ENCODE data around the gene MGLL.
A peak's percentile ranks its signal among the peaks of the same experiment; 100 is the strongest.

MGLL gene

GRCh38 chr3:127747751-127748521 is 74.4 kb downstream of the MGLL start:
- DNase-seq, result no peak
- H3K36me3 Mint-ChIP-seq (ENCODE audit: low read depth), result no peaks in the 10 kb centered on the region

GRCh38 chr3:127747066-127747465 is 75.2 kb downstream of the MGLL start:
- no peaks in the 10 kb centered on the region for H3K36me3 Mint-ChIP-seq (ENCODE audit: low read depth)
- DNase-seq (no peak), ATAC-seq (no peak)
- no peak overlapping the region for H3K4me3 Mint-ChIP-seq
- H3K9me3 Mint-ChIP-seq, result no peaks in the 10 kb centered on the region
- peaks cover 2% of the 10 kb centered on the region for H3K27me3 Mint-ChIP-seq
- H3K4me1 Mint-ChIP-seq, result peaks cover 24% of the 10 kb centered on the region
- H3K27ac Mint-ChIP-seq, result peak overlapping the region; percentile 20

More at GRCh38 chr3:127747751-127748521, 74.4 kb downstream of the MGLL start:
- H3K27ac Mint-ChIP-seq, result no peak overlapping the region
- peaks cover 4% of the 10 kb centered on the region for H3K27me3 Mint-ChIP-seq
- H3K4me1 Mint-ChIP-seq, result peaks cover 24% of the 10 kb centered on the region
- no peaks in the 10 kb centered on the region for H3K9me3 Mint-ChIP-seq
- ATAC-seq, result no peak
- H3K4me3 Mint-ChIP-seq, result no peak overlapping the region

DNA sequence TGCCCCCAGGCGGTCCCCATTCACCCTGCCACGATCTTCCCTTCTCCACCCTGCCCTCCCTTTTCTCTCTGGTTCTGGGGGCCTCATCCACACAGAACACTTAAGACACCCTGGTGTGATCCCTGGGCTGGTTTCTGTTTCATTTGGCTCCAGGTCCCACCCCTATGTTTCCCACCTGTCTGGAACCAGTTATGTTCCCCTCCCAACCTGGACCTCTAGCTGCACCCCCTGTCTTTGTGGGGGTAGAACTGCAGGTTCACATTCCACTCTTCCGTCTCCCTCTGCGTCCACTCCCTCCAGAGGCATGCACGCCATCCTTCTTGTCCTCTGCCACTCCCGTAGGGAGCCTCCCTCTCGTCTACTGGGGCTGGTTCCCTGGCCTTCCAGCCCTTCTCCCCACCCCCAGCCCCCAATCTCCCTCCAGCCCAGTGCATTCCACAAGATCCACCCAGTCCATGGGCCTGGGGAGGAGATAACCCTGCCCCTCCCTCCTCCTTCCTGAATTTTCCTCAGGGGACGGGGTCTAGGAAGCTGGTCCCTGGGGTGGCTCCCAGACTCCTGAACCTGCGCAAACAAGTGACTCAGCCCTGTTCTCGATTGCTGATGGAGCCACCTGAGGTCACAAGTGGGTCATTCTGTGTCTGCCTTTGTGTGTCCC is 75.8 kb downstream of the MGLL start:
- Mint-ChIP-seq H3K27ac (no peak overlapping the region), H3K4me3 (no peak overlapping the region), H3K36me3 (ENCODE audit: low read depth) (no peaks in the 10 kb centered on the region), H3K9me3 (no peaks in the 10 kb centered on the region), H3K27me3 (peaks cover 2% of the 10 kb centered on the region), H3K4me1 (peaks cover 20% of the 10 kb centered on the region)
- DNase-seq, result no peak
- no peak for ATAC-seq

DNA sequence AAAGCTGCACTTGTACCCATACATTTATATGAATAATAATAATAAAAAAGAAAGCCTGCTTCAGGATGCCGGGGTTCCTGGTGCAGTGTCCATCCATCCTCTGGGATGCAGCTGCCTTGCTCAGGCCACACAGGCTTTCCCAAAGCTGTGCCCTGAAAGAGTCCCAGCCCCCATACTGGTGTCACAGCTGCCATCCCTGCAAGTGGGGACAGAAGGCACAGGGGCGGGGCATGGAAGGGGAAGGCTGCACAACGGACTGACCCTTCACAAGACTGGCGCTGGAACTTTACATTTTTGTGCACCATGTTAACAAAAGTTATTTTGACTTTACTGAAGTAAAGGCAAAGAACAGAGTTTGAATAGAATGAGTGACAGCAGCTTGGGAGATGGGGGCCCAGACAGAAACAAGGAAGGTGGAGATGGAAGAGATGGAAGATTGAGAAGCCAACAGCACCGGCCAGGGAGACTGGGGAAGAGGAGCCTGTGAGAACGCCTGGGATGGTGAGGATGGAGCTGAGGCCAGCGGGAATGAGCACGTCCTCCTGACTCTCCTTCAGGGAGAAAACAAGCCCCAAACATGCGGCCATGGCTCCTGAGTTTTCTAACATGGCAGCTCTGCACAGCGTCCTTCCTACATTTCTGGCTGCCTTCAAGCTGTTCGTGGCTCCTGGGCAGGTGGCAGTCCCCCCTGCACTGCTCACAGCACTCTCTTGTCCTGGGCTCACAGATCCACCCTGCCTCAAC is 76.5 kb downstream of the MGLL start:
- no peak for DNase-seq

DNA sequence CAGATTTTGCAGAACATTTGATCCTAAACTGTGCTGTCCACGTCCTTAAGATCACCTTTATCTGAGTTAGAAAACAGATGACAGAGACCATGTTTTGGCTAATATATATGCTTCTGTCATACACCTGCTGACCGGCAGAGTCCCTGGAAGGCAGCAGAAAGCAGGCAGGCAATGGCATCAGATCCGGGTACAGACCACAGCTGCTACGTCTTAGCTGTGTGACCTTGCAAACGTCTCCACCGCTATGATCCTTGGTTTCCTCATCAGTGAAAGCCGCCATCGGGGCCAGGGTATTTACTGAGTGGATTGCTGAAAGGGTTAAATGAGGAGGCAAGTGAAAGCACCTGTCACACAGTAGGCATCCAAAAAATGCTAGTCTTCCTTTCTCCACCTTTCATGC is 77.4 kb downstream of the MGLL start:
- Mint-ChIP-seq H3K27ac (no peak overlapping the region), H3K9me3 (no peaks in the 10 kb centered on the region), H3K27me3 (no peaks in the 10 kb centered on the region), H3K36me3 (ENCODE audit: low read depth) (no peaks in the 10 kb centered on the region), H3K4me3 (no peak overlapping the region), H3K4me1 (peaks cover 5% of the 10 kb centered on the region)
- no peak for DNase-seq
- no peak for ATAC-seq

More for the DNA sequence above, 76.5 kb downstream of the MGLL start:
- Mint-ChIP-seq H3K4me3 (no peak overlapping the region), H3K9me3 (no peaks in the 10 kb centered on the region), H3K36me3 (ENCODE audit: low read depth) (no peaks in the 10 kb centered on the region), H3K4me1 (peaks cover 14% of the 10 kb centered on the region), H3K27ac (no peak overlapping the region), H3K27me3 (peaks cover under 1% of the 10 kb centered on the region)
- no peak for ATAC-seq

- DNase-seq (no peak), ATAC-seq (no peak)
- Mint-ChIP-seq H3K36me3 (ENCODE audit: low read depth) (no peaks in the 10 kb centered on the region), H3K9me3 (no peaks in the 10 kb centered on the region), H3K4me3 (no peak overlapping the region), H3K27me3 (no peaks in the 10 kb centered on the region), H3K4me1 (no peaks in the 10 kb centered on the region), H3K27ac (no peak overlapping the region)
Measured at GRCh38 chr3:127744253-127744815, 78.0 kb downstream of the MGLL start.

- ATAC-seq (no peak), DNase-seq (no peak)
- no peaks in the 10 kb centered on the region for H3K4me1 Mint-ChIP-seq
- H3K27ac Mint-ChIP-seq, result no peak overlapping the region
- no peaks in the 10 kb centered on the region for H3K36me3 Mint-ChIP-seq (ENCODE audit: low read depth)
- H3K27me3 Mint-ChIP-seq, result no peaks in the 10 kb centered on the region
- H3K4me3 Mint-ChIP-seq, result no peak overlapping the region
- no peaks in the 10 kb centered on the region for H3K9me3 Mint-ChIP-seq
Measured at GRCh38 chr3:127743351-127744252, 78.7 kb downstream of the MGLL start.

- DNase-seq, result no peak
- Mint-ChIP-seq H3K4me3 (no peak overlapping the region), H3K27ac (no peak overlapping the region), H3K4me1 (no peaks in the 10 kb centered on the region), H3K27me3 (no peaks in the 10 kb centered on the region), H3K36me3 (ENCODE audit: low read depth) (no peaks in the 10 kb centered on the region), H3K9me3 (no peaks in the 10 kb centered on the region)
- no peak for ATAC-seq
Measured at GRCh38 chr3:127742580-127742979, 79.7 kb downstream of the MGLL start.

DNA sequence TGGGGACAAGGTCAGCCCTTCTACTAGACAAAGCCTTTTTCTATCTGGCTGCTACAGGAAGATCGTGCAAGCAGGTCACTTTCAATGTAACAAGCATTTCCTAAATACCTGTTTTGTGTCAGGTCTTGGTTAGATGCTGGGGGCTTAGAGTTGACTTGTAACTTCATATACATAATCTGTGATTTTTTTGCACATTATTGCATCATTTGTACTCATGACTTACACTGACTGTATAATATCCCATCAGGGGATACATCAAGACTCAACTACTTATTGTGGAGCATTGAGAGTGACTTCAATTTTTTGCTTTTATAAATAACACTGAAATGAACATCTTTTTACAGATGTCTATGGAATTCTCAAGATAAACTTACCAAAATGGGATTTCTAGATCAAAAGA is 80.6 kb downstream of the MGLL start:
- Mint-ChIP-seq H3K27ac (no peak overlapping the region), H3K9me3 (no peaks in the 10 kb centered on the region), H3K27me3 (no peaks in the 10 kb centered on the region), H3K4me3 (no peak overlapping the region), H3K36me3 (ENCODE audit: low read depth) (no peaks in the 10 kb centered on the region), H3K4me1 (no peaks in the 10 kb centered on the region)
- no peak for DNase-seq
- no peak for ATAC-seq

DNA sequence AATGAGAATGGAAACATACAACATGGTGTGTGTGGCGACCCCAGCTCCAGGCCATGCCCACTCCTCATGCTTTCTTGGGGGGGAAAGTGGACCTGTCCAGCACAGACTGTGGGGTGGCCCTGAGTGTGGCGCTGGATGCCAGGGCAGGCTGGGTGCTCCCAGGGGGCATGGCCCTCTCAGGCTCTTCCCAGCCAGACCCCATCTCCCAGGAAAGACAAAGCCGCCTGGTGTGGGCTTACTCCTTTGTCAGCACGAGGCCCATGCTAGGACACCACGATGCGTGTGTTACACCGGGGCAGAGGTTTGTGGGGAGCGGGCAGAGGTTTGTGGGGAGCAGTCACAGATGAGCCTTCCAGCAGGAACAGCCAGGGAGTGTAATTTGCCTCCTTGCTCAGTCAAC is 81.1 kb downstream of the MGLL start:
- no peaks in the 10 kb centered on the region for H3K36me3 Mint-ChIP-seq (ENCODE audit: low read depth)
- no peak for ATAC-seq
- peaks cover 2% of the 10 kb centered on the region for H3K4me1 Mint-ChIP-seq
- no peak overlapping the region for H3K4me3 Mint-ChIP-seq
- H3K9me3 Mint-ChIP-seq, result no peaks in the 10 kb centered on the region
- H3K27ac Mint-ChIP-seq, result no peak overlapping the region
- no peak for DNase-seq
- H3K27me3 Mint-ChIP-seq, result no peaks in the 10 kb centered on the region

DNA sequence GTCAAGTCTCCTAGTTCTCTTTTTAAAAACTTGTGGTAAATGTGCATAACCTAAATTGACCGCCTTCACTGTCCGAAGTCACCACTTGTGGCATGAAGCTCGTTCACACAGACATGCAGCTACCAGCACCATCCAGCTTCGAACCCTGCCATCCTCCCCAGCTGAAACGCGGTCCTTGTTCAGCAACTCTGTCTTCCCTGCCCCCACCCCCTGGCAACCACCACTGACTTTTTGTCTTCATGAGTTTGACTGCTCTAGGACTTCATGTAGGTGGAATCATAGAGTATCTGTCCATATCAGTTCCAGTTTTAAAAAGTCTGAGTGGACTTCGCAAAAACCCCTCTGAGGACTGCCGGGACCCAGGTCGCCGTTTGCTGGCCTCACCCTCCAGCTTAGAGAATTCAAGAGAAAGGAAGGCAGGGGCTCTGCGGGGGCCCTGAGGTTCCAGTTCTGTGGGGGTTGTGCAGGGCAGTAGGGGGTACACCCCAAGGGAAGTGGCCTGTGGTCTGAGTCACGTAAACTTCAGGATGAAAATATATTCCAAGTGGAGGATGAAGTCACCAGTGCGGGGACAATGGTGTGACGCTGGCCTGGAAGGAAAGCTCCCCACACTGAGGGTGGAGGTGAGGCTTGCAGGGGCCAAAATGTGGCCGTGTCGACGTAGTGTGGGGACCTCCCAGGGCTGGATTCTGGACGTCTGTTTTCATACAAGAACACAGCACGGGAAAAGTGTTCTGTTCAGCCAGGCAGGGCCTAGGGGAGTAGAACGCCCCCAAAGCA is 82.0 kb downstream of the MGLL start:
- no peaks in the 10 kb centered on the region for H3K9me3 Mint-ChIP-seq
- peaks cover 3% of the 10 kb centered on the region for H3K27me3 Mint-ChIP-seq
- no peaks in the 10 kb centered on the region for H3K36me3 Mint-ChIP-seq (ENCODE audit: low read depth)
- H3K27ac Mint-ChIP-seq, result no peak overlapping the region
- ATAC-seq (no peak), DNase-seq (no peak)
- H3K4me1 Mint-ChIP-seq, result peaks cover 7% of the 10 kb centered on the region
- no peak overlapping the region for H3K4me3 Mint-ChIP-seq

GRCh38 chr3:127739347-127740135 is 82.8 kb downstream of the MGLL start:
- no peak for ATAC-seq
- no peak overlapping the region for H3K27ac Mint-ChIP-seq
- no peaks in the 10 kb centered on the region for H3K9me3 Mint-ChIP-seq
- H3K36me3 Mint-ChIP-seq (ENCODE audit: low read depth), result no peaks in the 10 kb centered on the region
- peaks cover 8% of the 10 kb centered on the region for H3K27me3 Mint-ChIP-seq
- H3K4me1 Mint-ChIP-seq, result peaks cover 12% of the 10 kb centered on the region
- no peak for DNase-seq
- H3K4me3 Mint-ChIP-seq, result no peak overlapping the region

Data from activated naive CD8-positive, alpha-beta T cell treated with anti-CD3 and anti-CD28 coated beads, Interleukin-2, amount 50 U/mL, for 24 hours (primary cell).